NT2/D1 (cell line): ENCODE data around the gene MMP20.

Experiments
- DNase-seq: peaks from one replicate; pipeline ENCODE4 v3.0.0-alpha.2; 2011; ENCODE audit warnings: low read depth, low spot score
- H3K27me3 ChIP-seq: 2 replicates; pipeline ENCODE4 v1.6.0; 2011; ENCODE audit warnings: mild to moderate bottlenecking; ENCODE audit not compliant: insufficient read length, insufficient read depth
- H3K36me3 ChIP-seq: 2 replicates; pipeline ENCODE4 v1.6.1; 2011; ENCODE audit warnings: mild to moderate bottlenecking, low read length, mixed read lengths; ENCODE audit not compliant: insufficient read depth, insufficient read length
- H3K4me1 ChIP-seq: 2 replicates; pipeline ENCODE4 v1.5.1; 2011; ENCODE audit not compliant: insufficient read depth, insufficient read length
- H3K4me3 ChIP-seq: 2 replicates; pipeline ENCODE4 v1.5.1; 2011; ENCODE audit warnings: low read depth; ENCODE audit not compliant: insufficient read length
- H3K9ac ChIP-seq: 2 replicates; pipeline ENCODE4 v1.6.0; 2011; ENCODE audit warnings: low read depth; ENCODE audit not compliant: insufficient read length
- H3K9me3 ChIP-seq: 2 replicates; pipeline ENCODE4 v1.5.1; 2011; ENCODE audit warnings: mild to moderate bottlenecking, low read length; ENCODE audit not compliant: insufficient read depth
- SUZ12 ChIP-seq: IDR thresholded peaks from 2 replicates; pipeline ENCODE4 v1.6.1; 2011; ENCODE audit not compliant: insufficient read length, insufficient read depth; ENCODE audit errors: extremely low read depth
- YY1 ChIP-seq: IDR thresholded peaks from 2 replicates; pipeline ENCODE4 v1.6.1; 2011; ENCODE audit not compliant: insufficient read length, insufficient read depth
- ZNF274 ChIP-seq: IDR thresholded peaks from 2 replicates; pipeline ENCODE4 v1.6.1; 2011; ENCODE audit warnings: mild to moderate bottlenecking, low read depth, low read length

The MMP20 gene

GRCh38 chr11:102622258-102622657 is 2.9 kb downstream of the MMP20 start:
- Histone ChIP-seq H3K27me3 (no peaks in the 10 kb centered on the region), H3K4me1 (no peaks in the 10 kb centered on the region), H3K9me3 (no peaks in the 10 kb centered on the region), H3K36me3 (no peaks in the 10 kb centered on the region), H3K4me3 (no peak overlapping the region), H3K9ac (no peak overlapping the region)
- TF ChIP-seq ZNF274 = no peak
- TF ChIP-seq SUZ12 = no peak
- TF ChIP-seq YY1 = no peak
- DNase-seq = no peak

GRCh38 chr11:102620818-102621561 is 4.1 kb downstream of the MMP20 start:
- TF ChIP-seq ZNF274 = no peak
- TF ChIP-seq SUZ12 = no peak
- no peak for TF ChIP-seq YY1
- H3K4me1 ChIP-seq = peaks cover 2% of the 10 kb centered on the region

GRCh38 chr11:102620179-102620578 is 5.0 kb downstream of the MMP20 start:
- H3K9ac ChIP-seq = no peak overlapping the region
- DNase-seq = no peak
- H3K36me3 ChIP-seq = no peaks in the 10 kb centered on the region
- TF ChIP-seq SUZ12 (no peak), YY1 (no peak), ZNF274 (no peak)
- H3K9me3 ChIP-seq = no peaks in the 10 kb centered on the region
- H3K4me1 ChIP-seq = peaks cover 2% of the 10 kb centered on the region
- H3K4me3 ChIP-seq = no peak overlapping the region
- H3K27me3 ChIP-seq = no peaks in the 10 kb centered on the region

More at GRCh38 chr11:102620818-102621561, 4.1 kb downstream of the MMP20 start:
- no peaks in the 10 kb centered on the region for H3K9me3 ChIP-seq
- no peaks in the 10 kb centered on the region for H3K36me3 ChIP-seq
- no peak overlapping the region for H3K9ac ChIP-seq
- no peaks in the 10 kb centered on the region for H3K27me3 ChIP-seq
- H3K4me3 ChIP-seq = no peak overlapping the region
- DNase-seq = no peak

- TF ChIP-seq YY1 (no peak), ZNF274 (no peak), SUZ12 (no peak)
- Histone ChIP-seq H3K9ac (no peak overlapping the region), H3K9me3 (no peaks in the 10 kb centered on the region), H3K4me3 (no peak overlapping the region), H3K27me3 (no peaks in the 10 kb centered on the region), H3K36me3 (no peaks in the 10 kb centered on the region), H3K4me1 (peaks cover 2% of the 10 kb centered on the region)
- no peak for DNase-seq
Measured at GRCh38 chr11:102617466-102618008, 7.6 kb downstream of the MMP20 start.

GRCh38 chr11:102615894-102616432 is 9.2 kb downstream of the MMP20 start:
- Histone ChIP-seq H3K36me3 (no peaks in the 10 kb centered on the region), H3K9ac (no peak overlapping the region), H3K4me1 (peaks cover 2% of the 10 kb centered on the region), H3K4me3 (no peak overlapping the region), H3K9me3 (no peaks in the 10 kb centered on the region), H3K27me3 (no peaks in the 10 kb centered on the region)
- no peak for DNase-seq
- TF ChIP-seq SUZ12 = no peak
- no peak for TF ChIP-seq YY1
- TF ChIP-seq ZNF274 = no peak

GRCh38 chr11:102615077-102615893 is 9.8 kb downstream of the MMP20 start:
- H3K4me1 ChIP-seq = peaks cover 2% of the 10 kb centered on the region
- no peak for DNase-seq

More at GRCh38 chr11:102615077-102615893, 9.8 kb downstream of the MMP20 start:
- Histone ChIP-seq H3K36me3 (no peaks in the 10 kb centered on the region), H3K27me3 (no peaks in the 10 kb centered on the region), H3K9ac (no peak overlapping the region), H3K9me3 (no peaks in the 10 kb centered on the region), H3K4me3 (no peak overlapping the region)
- TF ChIP-seq ZNF274 = no peak
- TF ChIP-seq YY1 = no peak
- no peak for TF ChIP-seq SUZ12
